ENCODE results near the gene MACROD2. TPM values are rescaled to one million over a fixed set of nuclear protein-coding genes. Genes with fewer than 3 reads are reported as not detected.

The MACROD2 gene
- total and polyA plus RNA-seq, 2 of the 4 experiments (the other 2 are of a cell fraction): not detected

DNA sequence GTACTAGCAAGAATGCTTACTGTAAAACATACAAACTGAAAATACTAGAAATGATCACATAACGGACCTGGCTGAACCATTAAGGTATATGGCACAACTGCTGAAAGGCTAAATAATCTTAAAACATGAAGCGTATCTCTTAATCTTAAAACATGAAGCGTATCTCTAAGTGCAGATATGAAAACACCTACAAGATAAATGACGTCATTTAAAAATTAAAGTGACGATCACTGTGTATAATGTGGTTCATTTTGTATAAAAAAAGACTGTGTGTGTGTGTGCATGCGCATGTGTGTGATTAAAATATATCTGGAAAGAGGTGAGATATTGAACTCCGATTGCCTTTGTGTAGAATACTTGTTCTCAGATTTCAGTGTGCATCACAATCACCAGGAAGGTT is 1797.5 kb downstream of the MACROD2 start:
- H2BK120ac ChIP-seq (ENCODE audit: low read depth, low read length): no peak overlapping the region
- ChIA-PET POLR2A (ENCODE audit: unreplicated experiment) (no interaction called here), CTCF (no interaction called here)
- H3K4me2 ChIP-seq (ENCODE audit: low read depth, low read length): no peak overlapping the region
- no peaks in the 10 kb centered on the region for H3K4me1 ChIP-seq (ENCODE audit: control insufficient read depth, insufficient read depth, low read length)
- no peak overlapping the region for H3K9ac ChIP-seq (ENCODE audit: low read depth, low read length)
- H2BK20ac ChIP-seq (ENCODE audit: low read depth, low read length): no peak overlapping the region
- H2AFZ ChIP-seq (replicated peaks; ENCODE audit: low read length, poor library complexity): no peak overlapping the region
- no peak for ATAC-seq (ENCODE audit: low read depth)
- no peaks in the 10 kb centered on the region for H3K9me3 ChIP-seq (ENCODE audit: control insufficient read depth, insufficient read depth, low read length)
- WGBS, 2 experiments (ENCODE audit: extremely low coverage in 2 of 2, insufficient read length in 1 of 2): 100% methylated on average over 1 of the region's 7 CpGs; no CpG with 5 or more reads in 1 of the 2 experiments
- no peak overlapping the region for H4K8ac ChIP-seq (ENCODE audit: low read depth in 2 of 2, low read length in 2 of 2)
- H3K27ac ChIP-seq (ENCODE audit: insufficient read depth, low read length): no peak overlapping the region
- no peaks in the 10 kb centered on the region for H3K36me3 ChIP-seq (ENCODE audit: control insufficient read depth, insufficient read depth, low read length)
- no peaks in the 10 kb centered on the region; the same call in 1 of the 2 replicates for H3K27me3 ChIP-seq (ENCODE audit: control insufficient read depth, insufficient read depth, low read length)
- no peaks in the 10 kb centered on the region for H4K20me1 ChIP-seq (ENCODE audit: insufficient read depth, low read length)
- H2BK5ac ChIP-seq (ENCODE audit: low read depth, low read length, poor library complexity, severe bottlenecking): no peak overlapping the region
- TF ChIP-seq RFX5 (IDR thresholded peaks at IDR 0.05; ENCODE audit: low read depth, low read length) (no peak), RCOR1 (IDR thresholded peaks at IDR 0.05; ENCODE audit: insufficient replicate concordance, low read length) (no peak), SMC3 (IDR thresholded peaks at IDR 0.05; ENCODE audit: low read depth, low read length) (no peak), NFE2L2 (IDR thresholded peaks at IDR 0.05; ENCODE audit: low read depth, low read length) (no peak), MAZ (IDR thresholded peaks at IDR 0.05; ENCODE audit: borderline replicate concordance, low read depth, low read length) (no peak), RAD21 (IDR thresholded peaks at IDR 0.05; ENCODE audit: low read length) (no peak), MXI1 (IDR thresholded peaks at IDR 0.05; ENCODE audit: borderline replicate concordance, low read depth, low read length) (no peak), FOS (IDR thresholded peaks at IDR 0.05; ENCODE audit: low read depth, low read length) (no peak)
- TF ChIP-seq, protein P1, sequence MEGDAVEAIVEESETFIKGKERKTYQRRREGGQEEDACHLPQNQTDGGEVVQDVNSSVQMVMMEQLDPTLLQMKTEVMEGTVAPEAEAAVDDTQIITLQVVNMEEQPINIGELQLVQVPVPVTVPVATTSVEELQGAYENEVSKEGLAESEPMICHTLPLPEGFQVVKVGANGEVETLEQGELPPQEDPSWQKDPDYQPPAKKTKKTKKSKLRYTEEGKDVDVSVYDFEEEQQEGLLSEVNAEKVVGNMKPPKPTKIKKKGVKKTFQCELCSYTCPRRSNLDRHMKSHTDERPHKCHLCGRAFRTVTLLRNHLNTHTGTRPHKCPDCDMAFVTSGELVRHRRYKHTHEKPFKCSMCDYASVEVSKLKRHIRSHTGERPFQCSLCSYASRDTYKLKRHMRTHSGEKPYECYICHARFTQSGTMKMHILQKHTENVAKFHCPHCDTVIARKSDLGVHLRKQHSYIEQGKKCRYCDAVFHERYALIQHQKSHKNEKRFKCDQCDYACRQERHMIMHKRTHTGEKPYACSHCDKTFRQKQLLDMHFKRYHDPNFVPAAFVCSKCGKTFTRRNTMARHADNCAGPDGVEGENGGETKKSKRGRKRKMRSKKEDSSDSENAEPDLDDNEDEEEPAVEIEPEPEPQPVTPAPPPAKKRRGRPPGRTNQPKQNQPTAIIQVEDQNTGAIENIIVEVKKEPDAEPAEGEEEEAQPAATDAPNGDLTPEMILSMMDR (conservative IDR thresholded peaks at IDR 0.05; ENCODE audit: low read depth, low read length): no peak
- H3K23ac ChIP-seq (ENCODE audit: low read depth, low read length): no peak overlapping the region
- H4K91ac ChIP-seq (ENCODE audit: insufficient read depth, low read depth, low read length): no peak overlapping the region
- no peak overlapping the region for H2AK5ac ChIP-seq (ENCODE audit: low read depth, low read length)
- H3K4ac ChIP-seq (ENCODE audit: low read depth, low read length): no peak overlapping the region
- H4K5ac ChIP-seq (ENCODE audit: low read depth, low read length): no peak overlapping the region
- H3K56ac ChIP-seq (ENCODE audit: extremely low read depth, insufficient read depth, low read length): no peak overlapping the region
- no peak overlapping the region for H2AK9ac ChIP-seq (replicated peaks; ENCODE audit: low read depth, low read length, poor library complexity)
- H2BK15ac ChIP-seq (ENCODE audit: low read depth, low read length): no peak overlapping the region
- H3K9me1 ChIP-seq (ENCODE audit: insufficient read depth, low read length): no peaks in the 10 kb centered on the region
- dilution Hi-C loops (cut with HindIII; ENCODE audit: low sequenced_read_pairs, unreplicated experiment): no loop called here
- in situ Hi-C loops (cut with MboI; ENCODE audit: low sequenced_read_pairs): no loop called here
- H3K14ac ChIP-seq (replicated peaks; ENCODE audit: low read depth, low read length): no peak overlapping the region
- BruUV-seq (replicated peaks): no TSS peak
- no peak overlapping the region for H3K4me3 ChIP-seq (ENCODE audit: insufficient read depth, low read depth, low read length)
- no peaks in the 10 kb centered on the region for H3K79me1 ChIP-seq (ENCODE audit: low read depth in 1 of 2, low read length in 2 of 2)
- DNase-seq: no peak
- H3K18ac ChIP-seq (ENCODE audit: low read depth, low read length): no peak overlapping the region
- intact Hi-C loops (cut with micrococcal nuclease): no loop called here

All from IMR-90 (cell line).